HUES48 (cell line): ENCODE results near the gene THPO.
A peak's percentile ranks its signal among the peaks of the same experiment; 100 is the strongest.

Experiments
- H3K27ac ChIP-seq: one replicate; pipeline ENCODE4 v1.7.0; 2013; ENCODE audit warnings: low read depth, low read length, inconsistent platforms
- H3K27me3 ChIP-seq: 2 replicates; pipeline ENCODE4 v1.6.1; 2013; ENCODE audit warnings: mild to moderate bottlenecking, low read length; ENCODE audit not compliant: control insufficient read depth, insufficient read depth
- H3K36me3 ChIP-seq: 2 replicates; pipeline ENCODE4 v1.6.1; 2013; ENCODE audit warnings: low read length; ENCODE audit not compliant: control insufficient read depth, insufficient read depth
- H3K4me1 ChIP-seq: 2 replicates; pipeline ENCODE4 v1.6.1; 2013; ENCODE audit warnings: mild to moderate bottlenecking, low read length; ENCODE audit not compliant: control insufficient read depth, insufficient read depth
- H3K4me3 ChIP-seq: 2 replicates; pipeline ENCODE4 v1.5.1; 2013; ENCODE audit warnings: mild to moderate bottlenecking, low read depth, low read length
- H3K9ac ChIP-seq: 2 replicates; pipeline ENCODE4 v1.6.1; 2013; ENCODE audit warnings: mild to moderate bottlenecking, low read depth, low read length, moderate library complexity
- H3K9me3 ChIP-seq: 2 replicates; pipeline ENCODE4 v1.6.1; 2013; ENCODE audit warnings: low read length; ENCODE audit not compliant: control insufficient read depth, insufficient read depth

The THPO gene

GRCh38 chr3:184373422-184373821 lies 4.6 kb downstream of the THPO start:
- Histone ChIP-seq H3K27ac (no peak overlapping the region), H3K27me3 (peaks cover 28% of the 10 kb centered on the region), H3K9me3 (no peaks in the 10 kb centered on the region), H3K4me3 (no peak overlapping the region), H3K4me1 (peaks cover 36% of the 10 kb centered on the region), H3K9ac (no peak overlapping the region), H3K36me3 (peaks cover 16% of the 10 kb centered on the region)

- Histone ChIP-seq H3K4me1 (peaks cover 33% of the 10 kb centered on the region), H3K4me3 (no peak overlapping the region), H3K27ac (no peak overlapping the region), H3K9me3 (no peaks in the 10 kb centered on the region), H3K27me3 (peaks cover 23% of the 10 kb centered on the region), H3K36me3 (peaks cover 22% of the 10 kb centered on the region), H3K9ac (no peak overlapping the region)
Measured at GRCh38 chr3:184372911-184373310, 5.1 kb downstream of the THPO start.

GRCh38 chr3:184372296-184372821 lies 5.6 kb downstream of the THPO start:
- H3K27me3 ChIP-seq: peaks cover 17% of the 10 kb centered on the region; the same call in 1 of the 2 replicates
- no peaks in the 10 kb centered on the region for H3K9me3 ChIP-seq
- H3K4me3 ChIP-seq: no peak overlapping the region
- peaks cover 26% of the 10 kb centered on the region for H3K36me3 ChIP-seq
- peaks cover 27% of the 10 kb centered on the region for H3K4me1 ChIP-seq
- no peak overlapping the region for H3K27ac ChIP-seq
- no peak overlapping the region for H3K9ac ChIP-seq

GRCh38 chr3:184371570-184372018 lies 6.4 kb downstream of the THPO start:
- H3K27me3 ChIP-seq: peaks cover 10% of the 10 kb centered on the region; the same call in 1 of the 2 replicates
- H3K9me3 ChIP-seq: no peaks in the 10 kb centered on the region
- no peak overlapping the region for H3K9ac ChIP-seq
- H3K4me1 ChIP-seq: peaks cover 25% of the 10 kb centered on the region
- peak overlapping the region; percentile 62 for H3K27ac ChIP-seq
- H3K4me3 ChIP-seq: no peak overlapping the region
- H3K36me3 ChIP-seq: peaks cover 33% of the 10 kb centered on the region

- Histone ChIP-seq H3K9me3 (no peaks in the 10 kb centered on the region), H3K36me3 (peaks cover 50% of the 10 kb centered on the region), H3K4me1 (peaks cover 15% of the 10 kb centered on the region), H3K27me3 (no peaks in the 10 kb centered on the region; the same call in 1 of the 2 replicates), H3K4me3 (no peak overlapping the region), H3K9ac (no peak overlapping the region), H3K27ac (no peak overlapping the region)
Measured at GRCh38 chr3:184368586-184369183, 9.3 kb downstream of the THPO start.

GRCh38 chr3:184368116-184368515 lies 9.9 kb downstream of the THPO start:
- no peak overlapping the region for H3K9ac ChIP-seq
- no peak overlapping the region for H3K4me3 ChIP-seq
- no peaks in the 10 kb centered on the region for H3K27me3 ChIP-seq
- H3K9me3 ChIP-seq: no peaks in the 10 kb centered on the region
- peaks cover 15% of the 10 kb centered on the region for H3K4me1 ChIP-seq
- H3K27ac ChIP-seq: no peak overlapping the region
- peaks cover 50% of the 10 kb centered on the region for H3K36me3 ChIP-seq

GRCh38 chr3:184366619-184367289 lies 11.3 kb downstream of the THPO start:
- Histone ChIP-seq H3K27me3 (no peaks in the 10 kb centered on the region), H3K36me3 (peaks cover 50% of the 10 kb centered on the region), H3K27ac (no peak overlapping the region), H3K4me3 (no peak overlapping the region), H3K4me1 (peaks cover 11% of the 10 kb centered on the region), H3K9ac (no peak overlapping the region), H3K9me3 (no peaks in the 10 kb centered on the region)

- Histone ChIP-seq H3K9me3 (no peaks in the 10 kb centered on the region), H3K27me3 (peaks cover 17% of the 10 kb centered on the region), H3K4me3 (peak overlapping the region; percentile 95), H3K36me3 (peaks cover 37% of the 10 kb centered on the region), H3K4me1 (peaks cover 13% of the 10 kb centered on the region), H3K27ac (peak overlapping the region; percentile 100), H3K9ac (peak overlapping the region; percentile 91)
Measured at GRCh38 chr3:184362668-184363546, 15.1 kb downstream of the THPO start.

GRCh38 chr3:184361932-184362667 lies 15.9 kb downstream of the THPO start:
- Histone ChIP-seq H3K36me3 (peaks cover 35% of the 10 kb centered on the region), H3K27me3 (peaks cover 17% of the 10 kb centered on the region), H3K9ac (peak overlapping the region; percentile 55), H3K4me1 (peaks cover 13% of the 10 kb centered on the region), H3K4me3 (peak overlapping the region; percentile 95), H3K9me3 (no peaks in the 10 kb centered on the region), H3K27ac (peak overlapping the region; percentile 100)

GRCh38 chr3:184361532-184361931 lies 16.5 kb downstream of the THPO start, which contains the start of the genes CLCN2 and POLR2H:
Gene CLCN2 (minus strand): TSS chr3:184361605. CDS start chr3:184361479, 126 bp downstream.
Gene POLR2H (plus strand): TSS chr3:184361710. CDS start chr3:184363493, 1,783 bp downstream.
- Histone ChIP-seq H3K27me3 (peaks cover 17% of the 10 kb centered on the region), H3K9me3 (no peaks in the 10 kb centered on the region), H3K36me3 (peaks cover 35% of the 10 kb centered on the region), H3K4me1 (peaks cover 13% of the 10 kb centered on the region), H3K4me3 (peak within 1 kb of the TSS; percentile 95), H3K27ac (peak within 1 kb of the TSS; percentile 100), H3K9ac (peak within 1 kb of the TSS; percentile 55)
